BJ (cell line): ENCODE measurements around the gene GALNS. TPM values are rescaled to one million over a fixed set of nuclear protein-coding genes. Genes with fewer than 3 reads are reported as not detected.

Experiments
- CTCF ChIA-PET: fragments of 350-600 bp; formaldehyde crosslinking; extraction: SDS; loops from one replicate; lab custom pipeline; 2021; ENCODE audit warnings: antibody characterized with exemption, inconsistent platforms; lab: Yijun Ruan, JAX
- POLR2A ChIA-PET: fragments of 300-600 bp; sonication (Branson Sonifier 250); formaldehyde crosslinking; extraction: SDS; loops from one replicate; lab custom pipeline; 2021; ENCODE audit warnings: antibody characterized with exemption; lab: Charles Lee
- DNase-seq: peaks from one replicate; pipeline ENCODE4 v3.0.0-alpha.2; 2011; ENCODE audit warnings: low read depth
- H3K27me3 ChIP-seq: 2 replicates; pipeline ENCODE4 v1.6.0; 2011; ENCODE audit warnings: low read length; ENCODE audit not compliant: control insufficient read depth, insufficient read depth
- H3K36me3 ChIP-seq: 2 replicates; pipeline ENCODE4 v1.5.1; 2011; ENCODE audit warnings: low read length; ENCODE audit not compliant: control insufficient read depth, insufficient read depth
- H3K4me3 ChIP-seq: 2 replicates; pipeline ENCODE4 v1.5.1; 2011; ENCODE audit warnings: low read depth, mild to moderate bottlenecking, control low read depth, low read length
- CTCF ChIP-seq: IDR thresholded peaks from 2 replicates; pipeline ENCODE4 v1.5.1; 2011; ENCODE audit warnings: low read depth, mild to moderate bottlenecking, control low read depth, inconsistent platforms, low read length, moderate library complexity; ENCODE audit not compliant: insufficient read depth
- polyA plus RNA-seq: library from polyadenylated mRNA; depleted of rRNA; stranded (reverse); fragments of >200 nt; gene quantifications from 2 replicates; pipeline ENCODE4 v1.2.3, GENCODE V29; 2011

The GALNS gene
- polyA plus RNA-seq, 1 experiment = 9.7 TPM

GRCh38 chr16:88781140-88782077 lies 75.3 kb downstream of the GALNS start:
- TF ChIP-seq CTCF = no peak
- ChIA-PET POLR2A (interaction anchor here (1.2 kb wide), 1 partner anchor 9 kb away, joined by 3 read pairs; no protein-coding TSS in a partner anchor), CTCF (interaction anchor here (0.7 to 8.2 kb wide), 8 partner anchors 9 to 337 kb away, joined by 3 to 111 read pairs (median 4); no protein-coding TSS in a partner anchor)
- no peak for DNase-seq
- H3K27me3 ChIP-seq = no peaks in the 10 kb centered on the region
- 0 out of 2 replicates have a peak, but pooled peaks cover under 1% of the 10 kb centered on the region for H3K36me3 ChIP-seq
- H3K4me3 ChIP-seq = no peak overlapping the region

- no peak for DNase-seq
- Histone ChIP-seq H3K4me3 (no peak overlapping the region), H3K27me3 (no peaks in the 10 kb centered on the region), H3K36me3 (peaks cover 1% of the 10 kb centered on the region; the same call in 1 of the 2 replicates)
- no peak for TF ChIP-seq CTCF
- POLR2A ChIA-PET = interaction anchor here (1.2 kb wide), 1 partner anchor 8 kb away, joined by 3 read pairs; no protein-coding TSS in a partner anchor
- CTCF ChIA-PET = interaction anchor here (0.7 to 8.2 kb wide), 5 partner anchors 8 to 336 kb away, joined by 3 to 111 read pairs (median 4); no protein-coding TSS in a partner anchor
Observed at GRCh38 chr16:88780142-88781062, 76.3 kb downstream of the GALNS start.

- DNase-seq = no peak
- ChIA-PET POLR2A (no interaction called here), CTCF (interaction anchor here (8.2 kb wide), 1 partner anchor 40 kb away, joined by 111 read pairs; no protein-coding TSS in a partner anchor)
- TF ChIP-seq CTCF = no peak
- Histone ChIP-seq H3K36me3 (peaks cover 1% of the 10 kb centered on the region; the same call in 1 of the 2 replicates), H3K27me3 (no peaks in the 10 kb centered on the region), H3K4me3 (no peak overlapping the region)
Observed at GRCh38 chr16:88779406-88780141, 77.2 kb downstream of the GALNS start.

- Histone ChIP-seq H3K4me3 (no peak overlapping the region), H3K36me3 (peaks cover 1% of the 10 kb centered on the region; the same call in 1 of the 2 replicates), H3K27me3 (no peaks in the 10 kb centered on the region)
- no peak for TF ChIP-seq CTCF
- POLR2A ChIA-PET = no interaction called here
- no peak for DNase-seq
- CTCF ChIA-PET = interaction anchor here (8.2 kb wide), 1 partner anchor 39 kb away, joined by 111 read pairs; no protein-coding TSS in a partner anchor
Observed at GRCh38 chr16:88778541-88779065, 78.1 kb downstream of the GALNS start.
